Parathyroid adenoma (tissue), 2 donors: ENCODE measurements around the gene KDM4B.

Source experiments
- H2AFZ ChIP-seq: fragments of 300-600 bp; sonication (generic); one replicate; pipeline ENCODE4 v1.7.0; 2017; ENCODE audit warnings: antibody characterized with exemption, mild to moderate bottlenecking
- H3K27ac ChIP-seq: fragments of 300-600 bp; sonication (generic); one replicate; pipeline ENCODE4 v1.7.0; 2017
- H3K27me3 ChIP-seq: fragments of 300-600 bp; sonication (generic); one replicate; pipeline ENCODE4 v1.7.0; 2017; ENCODE audit warnings: low read length; ENCODE audit not compliant: control insufficient read depth, insufficient read depth
- H3K36me3 ChIP-seq: fragments of 300-600 bp; sonication (generic); one replicate; pipeline ENCODE4 v1.7.0; 2017; ENCODE audit warnings: low read length; ENCODE audit not compliant: control insufficient read depth, insufficient read depth
- H3K4me1 ChIP-seq: fragments of 300-600 bp; sonication (generic); one replicate; pipeline ENCODE4 v1.7.0; 2017; ENCODE audit warnings: control low read depth
- H3K4me2 ChIP-seq: fragments of 300-600 bp; sonication (generic); one replicate; pipeline ENCODE4 v1.7.0; 2017; ENCODE audit warnings: low read length
- H3K4me3 ChIP-seq: fragments of 300-600 bp; sonication (generic); one replicate; pipeline ENCODE4 v1.7.0; 2017; ENCODE audit warnings: low read depth, low read length
- H3K79me2 ChIP-seq: fragments of 300-600 bp; sonication (generic); one replicate; pipeline ENCODE4 v1.7.0; 2017; ENCODE audit warnings: control low read depth
- H3K9ac ChIP-seq: fragments of 300-600 bp; sonication (generic); one replicate; pipeline ENCODE4 v1.7.0; 2017; ENCODE audit warnings: mild to moderate bottlenecking
- H3K9me3 ChIP-seq: fragments of 300-600 bp; sonication (generic); one replicate; pipeline ENCODE4 v1.7.0; 2017; ENCODE audit warnings: low read length; ENCODE audit not compliant: control insufficient read depth
- CTCF ChIP-seq: fragments of 300-600 bp; sonication (generic); IDR thresholded peaks from one replicate; pipeline ENCODE4 v1.7.0; 2017; ENCODE audit warnings: antibody characterized with exemption, mild to moderate bottlenecking
- donor health status: primary hyperparathyroidism.

Gene KDM4B

GRCh38 chr19:5126498-5127223, 157.7 kb downstream of the KDM4B start:
- H3K4me2 ChIP-seq, result no peak overlapping the region
- H3K27me3 ChIP-seq, result no peaks in the 10 kb centered on the region
- H3K9ac ChIP-seq, result no peak overlapping the region
- no peak for TF ChIP-seq CTCF
- H3K79me2 ChIP-seq, result peaks cover 2% of the 10 kb centered on the region
- H3K4me1 ChIP-seq, result no peaks in the 10 kb centered on the region
- H3K27ac ChIP-seq, result no peak overlapping the region
- no peak overlapping the region for H3K4me3 ChIP-seq
- H2AFZ ChIP-seq, result no peak overlapping the region
- no peaks in the 10 kb centered on the region for H3K36me3 ChIP-seq
- H3K9me3 ChIP-seq, result no peaks in the 10 kb centered on the region

- Histone ChIP-seq H3K79me2 (peaks cover 2% of the 10 kb centered on the region), H3K9ac (no peak overlapping the region), H3K27me3 (no peaks in the 10 kb centered on the region), H3K4me3 (no peak overlapping the region), H3K4me2 (no peak overlapping the region), H3K9me3 (no peaks in the 10 kb centered on the region), H2AFZ (no peak overlapping the region), H3K36me3 (no peaks in the 10 kb centered on the region), H3K27ac (no peak overlapping the region), H3K4me1 (peaks cover 5% of the 10 kb centered on the region)
- TF ChIP-seq CTCF, result no peak
These were observed 158.8 kb downstream of the KDM4B start for GRCh38 chr19:5127717-5128116.

DNA sequence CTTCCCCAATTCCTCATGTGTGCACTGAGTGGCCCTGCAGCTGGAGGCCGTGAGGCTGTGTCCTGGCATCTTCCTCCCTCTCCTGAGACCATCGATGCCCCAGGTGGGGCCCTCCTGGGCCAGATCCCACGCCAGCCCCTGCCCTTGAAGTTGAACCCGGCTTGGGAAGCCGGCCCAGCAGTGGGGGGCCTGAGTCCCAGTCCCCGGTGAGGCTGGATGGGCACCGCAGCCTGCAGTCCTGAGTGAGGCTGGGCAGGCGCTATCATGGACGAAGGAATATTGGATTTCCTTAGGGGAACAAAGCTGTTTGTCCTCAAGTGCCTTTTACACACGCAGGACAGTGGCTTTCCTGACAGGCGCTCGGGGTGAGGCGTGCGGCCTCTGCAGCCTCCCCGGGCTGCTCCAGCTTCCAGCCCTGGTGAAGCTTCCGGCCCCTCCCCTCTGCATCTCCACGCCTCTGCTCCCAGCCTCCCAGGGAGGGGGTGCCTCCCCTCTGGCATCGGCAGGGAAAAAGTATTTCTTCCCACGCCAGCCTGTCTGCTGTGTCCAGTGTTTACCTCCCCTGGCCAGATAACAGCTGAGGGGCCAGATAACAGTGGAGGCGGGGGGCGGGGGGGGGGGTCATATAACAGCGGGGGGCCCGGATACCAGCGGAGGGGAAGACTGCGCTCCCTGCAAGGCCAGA, 159.5 kb downstream of the KDM4B start:
- Histone ChIP-seq H3K4me3 (no peak overlapping the region), H3K27ac (no peak overlapping the region), H3K27me3 (no peaks in the 10 kb centered on the region), H3K36me3 (no peaks in the 10 kb centered on the region), H3K9ac (no peak overlapping the region), H3K4me1 (peaks cover 5% of the 10 kb centered on the region), H3K4me2 (no peak overlapping the region), H3K9me3 (no peaks in the 10 kb centered on the region), H2AFZ (no peak overlapping the region), H3K79me2 (peaks cover 2% of the 10 kb centered on the region)
- no peak for TF ChIP-seq CTCF

DNA sequence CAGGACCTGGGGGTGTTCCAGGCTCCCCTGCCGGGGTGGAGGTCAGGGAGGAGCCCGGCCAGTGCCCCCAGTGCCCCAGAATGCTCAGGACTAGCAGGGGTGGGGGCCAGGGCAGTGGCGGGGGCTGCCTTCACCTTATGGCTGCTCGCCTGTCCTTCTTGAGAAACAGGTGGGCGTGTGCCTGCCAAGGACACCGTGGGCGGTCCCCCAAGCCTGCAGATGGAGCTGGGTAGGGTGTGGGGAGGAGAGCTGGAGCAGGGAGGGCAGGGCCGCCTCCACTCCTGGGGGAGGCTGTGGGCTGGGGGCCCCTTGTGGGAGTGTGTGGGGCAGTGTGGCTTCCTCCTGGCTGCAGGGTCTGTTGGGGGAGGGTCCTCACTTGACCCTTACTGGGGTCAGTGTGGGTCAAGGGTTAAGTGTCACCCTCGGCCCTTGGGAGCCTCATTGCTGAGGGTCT, 160.1 kb downstream of the KDM4B start:
- no peak overlapping the region for H3K27ac ChIP-seq
- peaks cover 5% of the 10 kb centered on the region for H3K4me1 ChIP-seq
- no peak overlapping the region for H3K4me2 ChIP-seq
- peaks cover 2% of the 10 kb centered on the region for H3K79me2 ChIP-seq
- no peak overlapping the region for H2AFZ ChIP-seq
- no peak overlapping the region for H3K4me3 ChIP-seq
- no peaks in the 10 kb centered on the region for H3K9me3 ChIP-seq
- H3K9ac ChIP-seq, result no peak overlapping the region
- H3K36me3 ChIP-seq, result no peaks in the 10 kb centered on the region
- no peaks in the 10 kb centered on the region for H3K27me3 ChIP-seq
- TF ChIP-seq CTCF, result no peak
